Left ventricle myocardium inferior (tissue), 1 donor: ENCODE results near the gene CFAP70. TPM values are rescaled to one million over a fixed set of nuclear protein-coding genes. Genes with fewer than 3 reads are reported as not detected.

Experiments
- DNase-seq: peaks from one replicate; pipeline ENCODE4 v3.0.0-alpha.2; 2020
- H3K27ac ChIP-seq: fragments of 200-600 bp; replicated peaks from 2 replicates; pipeline ENCODE4 v1.8.0; 2021
- H3K27me3 ChIP-seq: fragments of 200-600 bp; 2 replicates; pipeline ENCODE4 v1.8.0; 2021; ENCODE audit warnings: low read depth
- H3K36me3 ChIP-seq: fragments of 200-600 bp; 2 replicates; pipeline ENCODE4 v1.8.0; 2021
- H3K4me1 ChIP-seq: fragments of 200-600 bp; 2 replicates; pipeline ENCODE4 v1.8.0; 2021
- H3K4me3 ChIP-seq: fragments of 200-600 bp; 2 replicates; pipeline ENCODE4 v1.8.0; 2021; ENCODE audit warnings: mild to moderate bottlenecking, moderate library complexity
- H3K9me3 ChIP-seq: fragments of 200-600 bp; replicated peaks from 2 replicates; pipeline ENCODE4 v1.8.0; 2021
- intact Hi-C: fragments of 100-400 bp; cut with micrococcal nuclease; formaldehyde crosslinking; loops from one replicate; pipeline ENCODE4 v1.11.0; 2022
- total RNA-seq: library from RNA; stranded (reverse); fragmentation: NEBNext Ultra II Directional; extraction: Animal tissue kit (Norgen Biotek cat#: 25700); gene quantifications from one replicate; pipeline ENCODE4 v1.2.1, GENCODE V29; 2021
- TF ChIP-seq, protein P1 (sequence below): fragments of 200-600 bp; IDR thresholded peaks from 2 replicates; pipeline ENCODE4 v1.8.0; 2021; ENCODE audit warnings: antibody characterized with exemption, mild to moderate bottlenecking, borderline replicate concordance
- donor health status: DM: no; HTN: yes; CAD: no; lungs with severe emphysema.

The CFAP70 gene
- total RNA-seq, 1 donor from 2014 or later, result 2.0 TPM

DNA sequence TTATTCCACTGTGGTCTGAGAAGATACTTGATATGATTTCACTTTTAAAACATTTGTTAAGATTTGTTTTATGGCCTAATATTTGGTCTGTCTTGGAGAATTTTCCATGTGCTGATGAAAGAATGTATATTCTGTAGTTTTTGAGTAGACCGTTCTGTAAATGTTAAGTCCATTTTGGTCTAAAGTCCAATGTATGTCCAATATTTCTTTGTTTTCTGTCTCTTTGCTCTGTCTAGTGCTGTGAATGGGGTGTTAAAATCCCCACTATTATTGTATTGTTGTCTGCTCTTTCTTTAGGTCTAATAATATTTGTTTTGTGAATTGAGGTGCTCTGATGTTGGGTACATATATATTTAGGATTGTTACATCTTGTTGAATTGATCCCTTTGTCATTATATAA, 142.9 kb downstream of the CFAP70 start:
- Histone ChIP-seq H3K27me3 (no peaks in the 10 kb centered on the region), H3K4me1 (no peaks in the 10 kb centered on the region), H3K36me3 (peaks cover 35% of the 10 kb centered on the region), H3K27ac (no peak overlapping the region), H3K4me3 (no peak overlapping the region), H3K9me3 (no peaks in the 10 kb centered on the region)
- TF ChIP-seq, protein P1, sequence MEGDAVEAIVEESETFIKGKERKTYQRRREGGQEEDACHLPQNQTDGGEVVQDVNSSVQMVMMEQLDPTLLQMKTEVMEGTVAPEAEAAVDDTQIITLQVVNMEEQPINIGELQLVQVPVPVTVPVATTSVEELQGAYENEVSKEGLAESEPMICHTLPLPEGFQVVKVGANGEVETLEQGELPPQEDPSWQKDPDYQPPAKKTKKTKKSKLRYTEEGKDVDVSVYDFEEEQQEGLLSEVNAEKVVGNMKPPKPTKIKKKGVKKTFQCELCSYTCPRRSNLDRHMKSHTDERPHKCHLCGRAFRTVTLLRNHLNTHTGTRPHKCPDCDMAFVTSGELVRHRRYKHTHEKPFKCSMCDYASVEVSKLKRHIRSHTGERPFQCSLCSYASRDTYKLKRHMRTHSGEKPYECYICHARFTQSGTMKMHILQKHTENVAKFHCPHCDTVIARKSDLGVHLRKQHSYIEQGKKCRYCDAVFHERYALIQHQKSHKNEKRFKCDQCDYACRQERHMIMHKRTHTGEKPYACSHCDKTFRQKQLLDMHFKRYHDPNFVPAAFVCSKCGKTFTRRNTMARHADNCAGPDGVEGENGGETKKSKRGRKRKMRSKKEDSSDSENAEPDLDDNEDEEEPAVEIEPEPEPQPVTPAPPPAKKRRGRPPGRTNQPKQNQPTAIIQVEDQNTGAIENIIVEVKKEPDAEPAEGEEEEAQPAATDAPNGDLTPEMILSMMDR, result no peak
- intact Hi-C loops, result no loop called here
- DNase-seq, result no peak

DNA sequence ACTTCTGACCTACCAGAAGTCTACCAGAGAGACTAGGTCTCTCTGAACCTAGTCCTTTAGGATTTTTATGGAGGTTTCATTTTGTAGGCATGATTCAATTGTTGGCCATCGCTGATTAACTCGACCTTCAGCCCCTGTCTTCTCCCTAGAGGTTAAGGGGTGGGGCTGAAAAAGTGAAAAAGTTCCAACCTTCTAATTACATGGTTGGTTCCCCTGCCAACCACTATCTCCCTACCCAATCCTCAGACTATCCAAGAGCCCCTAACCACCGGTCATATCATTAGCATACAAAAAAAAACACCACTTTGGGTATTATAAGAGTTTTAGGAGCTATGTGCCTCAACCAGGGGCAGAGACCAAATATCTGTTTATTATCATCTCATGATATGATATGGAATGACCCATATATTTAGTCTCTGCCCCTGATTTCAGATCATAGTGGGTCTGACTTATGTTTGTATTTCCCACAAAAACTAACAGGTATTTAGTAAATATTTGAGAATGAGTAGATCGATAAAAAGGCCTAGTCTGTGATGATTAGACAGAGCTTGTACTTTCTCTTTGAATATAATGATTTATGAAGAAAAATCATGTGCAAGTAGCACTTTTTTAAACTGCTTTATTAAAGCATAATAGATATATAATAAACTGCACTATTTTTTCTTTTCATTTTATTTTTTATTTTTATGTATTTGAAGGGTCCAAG, 147.4 kb downstream of the CFAP70 start:
- Histone ChIP-seq H3K27ac (no peak overlapping the region), H3K4me3 (no peak overlapping the region), H3K9me3 (no peaks in the 10 kb centered on the region), H3K36me3 (peaks cover 26% of the 10 kb centered on the region), H3K27me3 (no peaks in the 10 kb centered on the region), H3K4me1 (peaks cover 5% of the 10 kb centered on the region)
- intact Hi-C loops, result no loop called here
- TF ChIP-seq, protein P1, result no peak
- DNase-seq, result no peak

DNA sequence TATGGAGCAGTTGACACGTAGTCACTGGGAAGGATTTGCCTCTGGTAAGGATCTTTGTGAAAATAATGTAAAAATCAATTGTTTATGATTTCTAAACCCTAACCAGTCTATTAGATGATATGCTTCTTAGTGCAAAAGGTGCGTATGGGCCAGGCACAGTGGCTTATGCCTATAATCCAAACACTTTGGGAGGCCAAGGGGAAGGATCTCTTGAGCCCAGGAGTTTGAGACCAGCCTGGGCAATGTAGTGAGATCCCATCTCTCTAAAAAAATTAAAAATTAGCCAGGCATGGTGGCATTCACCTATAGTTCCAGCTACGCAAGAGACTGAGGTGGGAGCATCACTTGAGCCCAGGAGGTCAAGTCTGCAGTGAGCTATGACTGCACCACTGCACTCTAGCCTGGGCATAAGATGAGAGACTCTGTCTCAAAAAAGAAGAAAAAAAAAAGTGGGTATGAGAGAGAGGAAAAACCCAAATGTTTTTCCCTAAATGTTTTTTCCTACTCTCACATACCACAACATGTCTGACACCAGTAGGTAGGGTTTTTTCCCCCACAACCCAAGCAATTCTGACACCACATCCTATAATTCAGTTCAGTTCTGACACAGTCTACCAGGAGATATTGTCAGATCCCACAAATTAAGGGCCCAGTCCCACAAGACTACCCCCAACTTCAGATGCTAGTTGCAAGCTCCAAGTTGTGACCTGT, 148.1 kb downstream of the CFAP70 start:
- H3K4me1 ChIP-seq, result peaks cover 5% of the 10 kb centered on the region
- no peak for DNase-seq
- H3K27me3 ChIP-seq, result no peaks in the 10 kb centered on the region
- H3K27ac ChIP-seq, result no peak overlapping the region
- no peak overlapping the region for H3K4me3 ChIP-seq
- TF ChIP-seq, protein P1, result no peak
- H3K36me3 ChIP-seq, result peaks cover 26% of the 10 kb centered on the region
- no peaks in the 10 kb centered on the region for H3K9me3 ChIP-seq
- intact Hi-C loops, result no loop called here

DNA sequence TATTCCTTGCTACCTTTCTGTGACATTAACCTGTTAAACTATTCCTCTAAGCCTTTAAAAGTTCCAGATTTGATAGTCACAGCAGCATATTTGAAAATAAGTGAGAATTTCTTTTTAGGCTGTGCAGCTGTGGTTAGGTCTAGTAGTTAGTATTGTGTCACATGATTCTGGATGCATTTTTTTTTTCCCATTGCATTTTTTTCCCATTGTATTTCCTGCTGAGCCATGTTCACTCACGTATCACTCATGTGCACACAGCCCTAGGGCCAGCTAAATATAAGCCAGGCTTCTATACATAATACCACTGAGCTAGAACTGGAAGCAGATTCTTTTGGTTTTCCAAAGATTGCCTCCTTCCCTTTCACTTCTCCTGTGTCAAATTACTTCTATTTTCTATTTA, 149.0 kb downstream of the CFAP70 start:
- Histone ChIP-seq H3K9me3 (no peaks in the 10 kb centered on the region), H3K4me1 (peaks cover 5% of the 10 kb centered on the region), H3K27me3 (no peaks in the 10 kb centered on the region), H3K36me3 (peaks cover 22% of the 10 kb centered on the region), H3K4me3 (no peak overlapping the region), H3K27ac (no peak overlapping the region)
- TF ChIP-seq, protein P1, result no peak
- no peak for DNase-seq
- intact Hi-C loops, result no loop called here

DNA sequence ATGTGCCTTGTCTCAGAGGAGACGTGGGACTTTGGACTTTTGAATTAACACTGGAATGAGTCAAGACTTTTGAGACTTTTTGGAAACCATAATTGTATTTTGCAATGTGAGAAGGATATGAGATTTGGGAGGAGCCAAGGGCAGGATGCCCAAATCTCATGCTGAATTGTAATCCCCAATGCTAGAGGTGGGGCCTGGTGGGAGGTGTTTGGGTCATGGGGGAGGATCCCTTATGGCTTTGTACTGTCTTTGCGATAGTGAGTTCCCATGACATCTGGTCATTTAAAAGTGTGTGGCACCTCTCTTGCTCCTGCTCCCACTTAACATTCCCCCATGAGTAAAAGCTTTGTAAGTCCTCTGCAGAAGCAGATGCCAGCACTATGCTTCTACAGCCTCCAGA, 150.8 kb downstream of the CFAP70 start:
- intact Hi-C loops, result no loop called here
- Histone ChIP-seq H3K27me3 (no peaks in the 10 kb centered on the region), H3K27ac (no peak overlapping the region), H3K9me3 (no peaks in the 10 kb centered on the region), H3K4me1 (peaks cover 5% of the 10 kb centered on the region), H3K4me3 (no peak overlapping the region), H3K36me3 (peaks cover 22% of the 10 kb centered on the region)
- no peak for DNase-seq
- TF ChIP-seq, protein P1, result no peak
